HL-60 (cell line): Measurements from ENCODE around the gene CCDC6.

Source experiments
- DNase-seq, 2 experiments: peaks; one replicate each; pipeline ENCODE4 v3.0.0-alpha.2; 2010 to 2020; ENCODE audit warnings: low read depth in 1 of 2, low spot score in 1 of 2
- H3K27ac ChIP-seq: fragments of 250-450 bp; sonication (Bioruptor Pico); replicated peaks from 2 replicates; pipeline ENCODE4 v1.5.1; 2020; ENCODE audit warnings: mild to moderate bottlenecking, moderate library complexity
- H3K27me3 ChIP-seq: fragments of 250-450 bp; sonication (Bioruptor Pico); 2 replicates; pipeline ENCODE4 v1.5.1; 2021; ENCODE audit warnings: mild to moderate bottlenecking, moderate library complexity; ENCODE audit not compliant: insufficient read depth, poor library complexity, severe bottlenecking
- H3K4me3 ChIP-seq: replicated peaks from 2 replicates; pipeline ENCODE4 v1.5.1; 2011; ENCODE audit warnings: mild to moderate bottlenecking, control low read depth, low read length; ENCODE audit not compliant: insufficient read depth
- CTCF ChIP-seq: IDR thresholded peaks from one replicate; pipeline ENCODE4 v1.5.1; 2011; ENCODE audit warnings: low read length, control low read depth, inconsistent platforms; ENCODE audit not compliant: insufficient read depth
- GABPA ChIP-seq: IDR thresholded peaks from 2 replicates; pipeline ENCODE4 v1.6.1; 2012; ENCODE audit warnings: low read depth
- POLR2AphosphoS5 ChIP-seq: IDR thresholded peaks from 2 replicates; pipeline ENCODE4 v1.6.1; 2012; ENCODE audit warnings: low read depth
- REST ChIP-seq: IDR thresholded peaks from 2 replicates; pipeline ENCODE4 v1.6.1; 2012; ENCODE audit warnings: low read depth; ENCODE audit not compliant: insufficient replicate concordance
- SPI1 ChIP-seq: IDR thresholded peaks from 2 replicates; pipeline ENCODE4 v1.6.1; 2012; ENCODE audit warnings: low read depth, mild to moderate bottlenecking, borderline replicate concordance

The CCDC6 gene

GRCh38 chr10:59880971-59881510 lies 25.3 kb downstream of the CCDC6 start:
- TF ChIP-seq SPI1, result no peak
- no peak for TF ChIP-seq CTCF
- TF ChIP-seq POLR2AphosphoS5, result no peak
- no peak for TF ChIP-seq GABPA
- no peak for TF ChIP-seq REST
- DNase-seq, result no peak
- Histone ChIP-seq H3K4me3 (no peak overlapping the region), H3K27me3 (no peaks in the 10 kb centered on the region), H3K27ac (no peak overlapping the region)

GRCh38 chr10:59880019-59880717 lies 26.2 kb downstream of the CCDC6 start:
- Histone ChIP-seq H3K27me3 (no peaks in the 10 kb centered on the region), H3K4me3 (no peak overlapping the region), H3K27ac (no peak overlapping the region)
- no peak for DNase-seq
- TF ChIP-seq SPI1, result no peak
- no peak for TF ChIP-seq POLR2AphosphoS5
- no peak for TF ChIP-seq REST
- TF ChIP-seq GABPA, result no peak
- no peak for TF ChIP-seq CTCF

- Histone ChIP-seq H3K4me3 (no peak overlapping the region), H3K27me3 (no peaks in the 10 kb centered on the region), H3K27ac (no peak overlapping the region)
- TF ChIP-seq CTCF (no peak), POLR2AphosphoS5 (no peak), REST (no peak), SPI1 (no peak), GABPA (no peak)
- DNase-seq, result no peak
Measured at GRCh38 chr10:59879363-59879913, 26.9 kb downstream of the CCDC6 start.
